ENCODE data around the gene SLC25A52. TPM values are rescaled to one million over a fixed set of nuclear protein-coding genes. Genes with fewer than 3 reads are reported as not detected.
A peak's percentile ranks its signal among the peaks of the same experiment; 100 is the strongest.

Gene SLC25A52
- total RNA-seq, 1 donor from 2014 or later, result not detected

GRCh38 chr18:31741097-31741735 is 19.5 kb downstream of the SLC25A52 start:
- TF ChIP-seq, protein P1, sequence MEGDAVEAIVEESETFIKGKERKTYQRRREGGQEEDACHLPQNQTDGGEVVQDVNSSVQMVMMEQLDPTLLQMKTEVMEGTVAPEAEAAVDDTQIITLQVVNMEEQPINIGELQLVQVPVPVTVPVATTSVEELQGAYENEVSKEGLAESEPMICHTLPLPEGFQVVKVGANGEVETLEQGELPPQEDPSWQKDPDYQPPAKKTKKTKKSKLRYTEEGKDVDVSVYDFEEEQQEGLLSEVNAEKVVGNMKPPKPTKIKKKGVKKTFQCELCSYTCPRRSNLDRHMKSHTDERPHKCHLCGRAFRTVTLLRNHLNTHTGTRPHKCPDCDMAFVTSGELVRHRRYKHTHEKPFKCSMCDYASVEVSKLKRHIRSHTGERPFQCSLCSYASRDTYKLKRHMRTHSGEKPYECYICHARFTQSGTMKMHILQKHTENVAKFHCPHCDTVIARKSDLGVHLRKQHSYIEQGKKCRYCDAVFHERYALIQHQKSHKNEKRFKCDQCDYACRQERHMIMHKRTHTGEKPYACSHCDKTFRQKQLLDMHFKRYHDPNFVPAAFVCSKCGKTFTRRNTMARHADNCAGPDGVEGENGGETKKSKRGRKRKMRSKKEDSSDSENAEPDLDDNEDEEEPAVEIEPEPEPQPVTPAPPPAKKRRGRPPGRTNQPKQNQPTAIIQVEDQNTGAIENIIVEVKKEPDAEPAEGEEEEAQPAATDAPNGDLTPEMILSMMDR (IDR thresholded peaks at IDR 0.05; ENCODE audit: partially characterized antibody, unreplicated experiment), result peak; percentile 96
- Mint-ChIP-seq H3K4me3 (ENCODE audit: unreplicated experiment) (no peak overlapping the region), H3K4me1 (ENCODE audit: low read depth, unreplicated experiment) (no peaks in the 10 kb centered on the region)

DNA sequence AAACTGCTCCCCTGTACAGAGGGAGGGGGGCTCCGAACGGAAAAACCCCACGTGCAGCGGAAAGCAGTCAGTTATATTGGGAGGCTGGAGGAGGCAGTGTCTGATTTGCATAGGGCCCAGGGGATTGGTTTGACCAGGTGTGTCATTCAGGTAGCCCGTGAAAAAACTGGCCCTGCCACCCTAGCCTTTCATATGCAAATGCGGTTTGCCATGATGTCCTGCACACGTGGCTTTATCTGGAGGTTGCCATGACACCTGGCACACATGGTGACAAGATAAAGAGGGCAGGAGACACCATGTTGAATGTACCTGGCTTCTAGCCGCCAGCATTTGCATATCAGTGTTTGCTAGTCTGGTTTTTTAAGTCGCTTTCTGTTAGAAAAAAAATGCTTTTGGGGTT is 20.5 kb downstream of the SLC25A52 start:
- no peak overlapping the region for H3K27ac Mint-ChIP-seq (ENCODE audit: unreplicated experiment)
- H3K36me3 Mint-ChIP-seq (ENCODE audit: unreplicated experiment), result peaks cover 16% of the 10 kb centered on the region
- DNase-seq, result no peak

More at GRCh38 chr18:31741097-31741735, 19.5 kb downstream of the SLC25A52 start:
- Mint-ChIP-seq H3K36me3 (ENCODE audit: unreplicated experiment) (peaks cover 16% of the 10 kb centered on the region), H3K27me3 (ENCODE audit: unreplicated experiment) (no peaks in the 10 kb centered on the region), H3K27ac (ENCODE audit: unreplicated experiment) (no peak overlapping the region), H3K9me3 (ENCODE audit: unreplicated experiment) (peaks cover 4% of the 10 kb centered on the region)
- peak; percentile 29 for DNase-seq

GRCh38 chr18:31739651-31740050 is 21.0 kb downstream of the SLC25A52 start:
- Mint-ChIP-seq H3K27ac (ENCODE audit: unreplicated experiment) (no peak overlapping the region), H3K4me1 (ENCODE audit: low read depth, unreplicated experiment) (no peaks in the 10 kb centered on the region), H3K9me3 (ENCODE audit: unreplicated experiment) (peaks cover 4% of the 10 kb centered on the region), H3K27me3 (ENCODE audit: unreplicated experiment) (peaks cover 2% of the 10 kb centered on the region), H3K36me3 (ENCODE audit: unreplicated experiment) (peaks cover 16% of the 10 kb centered on the region), H3K4me3 (ENCODE audit: unreplicated experiment) (no peak overlapping the region)
- TF ChIP-seq, protein P1 (IDR thresholded peaks at IDR 0.05; ENCODE audit: partially characterized antibody, unreplicated experiment), result no peak
- no peak for DNase-seq

More for the DNA sequence above, 20.5 kb downstream of the SLC25A52 start:
- Mint-ChIP-seq H3K9me3 (ENCODE audit: unreplicated experiment) (peaks cover 4% of the 10 kb centered on the region), H3K27me3 (ENCODE audit: unreplicated experiment) (peaks cover 2% of the 10 kb centered on the region), H3K4me1 (ENCODE audit: low read depth, unreplicated experiment) (no peaks in the 10 kb centered on the region), H3K4me3 (ENCODE audit: unreplicated experiment) (no peak overlapping the region)
- TF ChIP-seq, protein P1 (IDR thresholded peaks at IDR 0.05; ENCODE audit: partially characterized antibody, unreplicated experiment), result no peak

DNA sequence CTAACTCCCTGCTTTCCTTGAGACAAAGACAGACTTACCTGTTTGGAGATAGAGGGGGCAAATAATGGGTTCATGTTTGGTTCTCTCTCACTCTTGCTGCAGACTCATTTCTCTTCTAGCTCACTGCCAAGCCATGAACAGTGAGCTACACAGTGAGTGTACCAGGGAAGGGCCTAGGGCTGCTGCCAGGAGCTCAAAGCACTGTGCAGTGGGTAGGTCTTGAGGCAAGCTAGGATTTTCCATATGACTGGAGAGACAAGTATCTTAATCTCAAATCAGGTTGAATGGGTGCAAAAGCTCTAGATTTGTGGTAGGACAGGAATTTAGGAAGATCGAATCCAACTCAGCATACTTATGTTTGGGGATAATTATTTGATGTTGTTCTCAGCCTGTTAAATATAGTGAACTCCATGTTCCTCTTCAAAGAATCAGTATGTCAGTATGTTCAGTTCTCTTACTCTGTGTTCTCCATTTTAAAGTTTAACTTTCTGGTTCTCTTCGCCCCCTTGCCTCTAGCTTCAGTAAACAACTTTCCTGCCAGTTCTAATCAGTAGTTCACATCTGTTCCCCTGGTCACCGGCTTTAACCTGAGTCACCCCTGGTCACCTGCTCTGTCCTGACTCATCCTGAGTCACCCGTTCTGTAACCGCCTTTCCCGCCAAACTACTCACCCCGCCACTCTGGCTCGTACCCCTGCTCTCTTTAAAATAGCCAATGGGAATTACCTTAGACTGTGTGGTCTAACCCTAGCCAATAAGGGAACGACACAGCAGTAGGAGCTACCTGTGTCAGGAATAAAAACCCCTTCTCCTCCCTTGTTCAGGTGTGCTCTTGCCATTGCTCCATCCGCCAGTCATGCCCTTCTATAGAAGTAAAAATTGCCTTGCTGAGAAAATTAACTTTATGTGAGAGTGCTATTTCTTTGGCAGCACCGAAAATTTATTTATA is 21.9 kb downstream of the SLC25A52 start:
- no peaks in the 10 kb centered on the region for H3K4me1 Mint-ChIP-seq (ENCODE audit: low read depth, unreplicated experiment)
- TF ChIP-seq, protein P1 (IDR thresholded peaks at IDR 0.05; ENCODE audit: partially characterized antibody, unreplicated experiment), result no peak
- peaks cover 16% of the 10 kb centered on the region for H3K36me3 Mint-ChIP-seq (ENCODE audit: unreplicated experiment)
- DNase-seq, result no peak
- peaks cover 2% of the 10 kb centered on the region for H3K27me3 Mint-ChIP-seq (ENCODE audit: unreplicated experiment)
- H3K9me3 Mint-ChIP-seq (ENCODE audit: unreplicated experiment), result peaks cover 4% of the 10 kb centered on the region
- H3K4me3 Mint-ChIP-seq (ENCODE audit: unreplicated experiment), result no peak overlapping the region
- H3K27ac Mint-ChIP-seq (ENCODE audit: unreplicated experiment), result no peak overlapping the region
